Endothelial cell of umbilical vein (primary cell): ENCODE measurements around the gene RXYLT1. TPM values are rescaled to one million over a fixed set of nuclear protein-coding genes. Genes with fewer than 3 reads are reported as not detected.

ENCODE experiments used
- BruUV-seq: library from RNA; stranded (reverse); fragments of 400-500 nt; replicated peaks from 2 replicates; lab custom pipeline; 2021; lab: Mats Ljungman, UMichigan
- CTCF ChIA-PET: fragments of 300-600, 350-600 bp; sonication (Branson Sonifier 250); formaldehyde crosslinking; loops from one replicate; lab custom pipeline; 2021; ENCODE audit warnings: antibody characterized with exemption, inconsistent platforms; lab: Charles Lee
- POLR2A ChIA-PET: fragments of 300-600, 350-600 bp; sonication (Branson Sonifier 250); formaldehyde crosslinking; loops from one replicate; lab custom pipeline; 2021; ENCODE audit warnings: antibody characterized with exemption, inconsistent platforms; lab: Charles Lee
- DNase-seq: peaks from one replicate; pipeline ENCODE4 v3.0.0-alpha.2; 2011; ENCODE audit warnings: low read depth, low spot score
- FAIRE-seq: peaks from 2 replicates; lab custom pipeline; 2011; peaks lifted over from hg19 to GRCh38; lab: Jason Lieb, UNC
- H2AFZ ChIP-seq: 2 replicates; pipeline ENCODE4 v1.6.0; 2012; ENCODE audit warnings: low read depth, low read length, control low read depth, inconsistent platforms
- H3K27ac ChIP-seq: 2 replicates; pipeline ENCODE4 v1.5.1; 2011; ENCODE audit warnings: low read depth, mild to moderate bottlenecking, control low read depth, low read length, moderate library complexity; ENCODE audit not compliant: insufficient read depth
- H3K27me3 ChIP-seq, 2 experiments: 2 replicates each; pipeline versions ENCODE4 v1.6.0 to v1.6.1; 2011; ENCODE audit warnings: low read length in 2 of 2, mixed read lengths in 1 of 2; ENCODE audit not compliant: control insufficient read depth in 2 of 2, insufficient read depth in 2 of 2
- H3K36me3 ChIP-seq, 2 experiments: 2 replicates in 1 of 2; 3 replicates in 1 of 2; pipeline ENCODE4 v1.5.1; 2011; ENCODE audit warnings: low read length in 2 of 2, mild to moderate bottlenecking in 1 of 2, moderate library complexity in 1 of 2; ENCODE audit not compliant: control insufficient read depth in 2 of 2, insufficient read depth in 2 of 2; ENCODE audit errors: extremely low read depth in 1 of 2
- H3K4me1 ChIP-seq: 3 replicates; pipeline ENCODE4 v1.5.1; 2011; ENCODE audit warnings: mild to moderate bottlenecking, low read length; ENCODE audit not compliant: control insufficient read depth, insufficient read depth; ENCODE audit errors: extremely low read depth
- H3K4me2 ChIP-seq: 2 replicates; pipeline ENCODE4 v1.6.1; 2011; ENCODE audit warnings: low read length, control low read depth, mixed read lengths; ENCODE audit not compliant: insufficient read depth
- H3K4me3 ChIP-seq, 3 experiments: fragments of 200-600 bp in 1 of 3; sonication (generic), shearing (Covaris generic) in 1 of 3; replicated peaks in 1 of 3; 2 replicates each; pipeline ENCODE4 v1.5.1; 2011 to 2016; ENCODE audit warnings: control low read depth in 3 of 3, low read length in 3 of 3, mild to moderate bottlenecking in 2 of 3, inconsistent platforms in 1 of 3, low read depth in 1 of 3, moderate library complexity in 1 of 3; ENCODE audit not compliant: insufficient read depth in 1 of 3
- H3K79me2 ChIP-seq: 2 replicates; pipeline ENCODE4 v1.6.0; 2012; ENCODE audit warnings: low read length, inconsistent platforms; ENCODE audit not compliant: control insufficient read depth, insufficient read depth
- H3K9ac ChIP-seq: replicated peaks from 2 replicates; pipeline ENCODE3; 2011; ENCODE audit warnings: low read length, control low read depth; ENCODE audit not compliant: insufficient read depth; ENCODE audit errors: extremely low read depth
- H3K9me1 ChIP-seq: replicated peaks from 3 replicates; pipeline ENCODE4 v1.6.0; 2011; ENCODE audit warnings: mild to moderate bottlenecking, low read length; ENCODE audit not compliant: control insufficient read depth, insufficient read depth; ENCODE audit errors: extremely low read depth
- H3K9me3 ChIP-seq: replicated peaks from 2 replicates; pipeline ENCODE4 v1.5.1; 2012; ENCODE audit warnings: low read length, inconsistent platforms; ENCODE audit not compliant: control insufficient read depth, insufficient read depth
- H4K20me1 ChIP-seq: replicated peaks from 2 replicates; pipeline ENCODE3; 2011; ENCODE audit warnings: mild to moderate bottlenecking, low read length; ENCODE audit not compliant: control insufficient read depth, insufficient read depth; ENCODE audit errors: extremely low read depth
- FOS ChIP-seq: IDR thresholded peaks from 2 replicates; pipeline ENCODE4 v1.6.1; 2011; ENCODE audit warnings: mild to moderate bottlenecking, low read length, moderate library complexity, borderline replicate concordance; ENCODE audit not compliant: insufficient read depth
- MYC ChIP-seq: IDR thresholded peaks from one replicate; pipeline ENCODE4 v1.6.1; 2011; ENCODE audit warnings: mild to moderate bottlenecking, low read depth, low read length
- POLR2AphosphoS5 ChIP-seq: IDR thresholded peaks from 2 replicates; pipeline ENCODE4 v1.6.1; 2012; ENCODE audit warnings: low read depth, mild to moderate bottlenecking, control low read depth, low read length, moderate library complexity; ENCODE audit not compliant: insufficient read depth
- dilution Hi-C: fragments of 300-500 bp; cut with MboI; formaldehyde crosslinking; loops from one replicate; pipeline ENCODE4 v1.15.0; 2019; ENCODE audit warnings: low sequenced_read_pairs; ENCODE audit not compliant: extremely low pct_ligation_motif_present
- intact Hi-C: fragments of 100-400 bp; cut with micrococcal nuclease; formaldehyde crosslinking; loops from one replicate; pipeline ENCODE4 v1.10.0; 2022
- polyA plus RNA-seq, 4 experiments: library from polyadenylated mRNA; depleted of rRNA in 3 of 4; stranded (reverse) in 3 of 4; unstranded in 1 of 4; fragments of >200 nt; gene quantifications; 2 replicates each; pipeline versions ENCODE4 v1.2.1 to v1.2.3, GENCODE V29; 2011 to 2012; ENCODE audit warnings: missing spikeins in 1 of 4
- small RNA-seq: library from RNA; depleted of rRNA; stranded (forward); fragments of <200 nt; gene quantifications from one replicate; pipeline ENCODE3, GENCODE V24; 2012; ENCODE audit warnings: low replicate concordance, low read depth; ENCODE audit not compliant: insufficient read depth, insufficient read length
- total RNA-seq: library from RNA; stranded (reverse); gene quantifications from 2 replicates; pipeline ENCODE4 v1.2.3, GENCODE V29; 2021

The RXYLT1 gene
- total and polyA plus RNA-seq, 2 donors (not counting 3 experiments of a cell fraction or from before 2014, with no cell fraction given), result 8.1 to 13.1 TPM

- Histone ChIP-seq H3K27me3 (no peaks in the 10 kb centered on the region), H3K4me2 (no peak overlapping the region), H4K20me1 (no peaks in the 10 kb centered on the region), H3K79me2 (peaks cover 34% of the 10 kb centered on the region), H2AFZ (no peak overlapping the region), H3K36me3 (no peaks in the 10 kb centered on the region), H3K4me3 (no peak overlapping the region), H3K9me1 (no peaks in the 10 kb centered on the region), H3K4me1 (peaks cover 5% of the 10 kb centered on the region), H3K9me3 (no peaks in the 10 kb centered on the region), H3K27ac (no peak overlapping the region), H3K9ac (no peak overlapping the region)
- TF ChIP-seq POLR2AphosphoS5, result no peak
- no peak for TF ChIP-seq FOS
- no peak for TF ChIP-seq MYC
- ChIA-PET CTCF (interaction anchor here (1.1 kb wide), 1 partner anchor 17 kb away, joined by 4 read pairs; no protein-coding TSS in a partner anchor), POLR2A (no interaction called here)
- dilution Hi-C loops (no loop called here), intact Hi-C loops (no loop called here)
- no TSS peak for BruUV-seq
- DNase-seq (no peak), FAIRE-seq (no peak)
These were observed 78.3 kb downstream of the RXYLT1 start for GRCh38 chr12:63857771-63858670.

Small RNAs within 50 kb of the gene (small RNA-seq; reads per million reads assigned to genes)
- not detected for gene AC084357.1

Other genes starting within 250 kb of the RXYLT1 start
- 1.6 and 2.3 TPM in 2 replicates for gene DPY19L2, start 111.4 kb upstream of the RXYLT1 start, total RNA-seq
- gene DPY19L2, start 111.4 kb upstream of the RXYLT1 start, polyA plus RNA-seq, result 0.38 and 0.59 TPM in 2 replicates
- 10.8 and 16.3 TPM in 2 replicates for gene SRGAP1, start 64.8 kb downstream of the RXYLT1 start, total RNA-seq
- gene SRGAP1, start 64.8 kb downstream of the RXYLT1 start, polyA plus RNA-seq, result 4.6 and 4.9 TPM in 2 replicates